CD14-positive monocyte (primary cell): ENCODE data around the gene GPHN. TPM values are rescaled to one million over a fixed set of nuclear protein-coding genes. Genes with fewer than 3 reads are reported as not detected.

Experiments
- DNase-seq, 3 donors: peaks; one replicate each; pipeline ENCODE4 v3.0.0-alpha.2; 2011 to 2022
- H2AFZ ChIP-seq: 2 replicates; pipeline ENCODE4 v1.6.0; 2012; ENCODE audit warnings: mild to moderate bottlenecking, low read depth, low read length, inconsistent platforms; ENCODE audit not compliant: insufficient read depth, poor library complexity, severe bottlenecking
- H3K27ac ChIP-seq, 2 donors: 1 replicate in 1 of 2; 2 replicates in 1 of 2; pipeline ENCODE4 v1.5.1; 2012 to 2013; ENCODE audit warnings: low read length in 2 of 2, control low read depth in 1 of 2, inconsistent platforms in 1 of 2, low read depth in 1 of 2, mild to moderate bottlenecking in 1 of 2
- H3K27me3 ChIP-seq, 2 donors: one replicate each; pipeline versions ENCODE4 v1.6.0 to v1.6.1; 2011 to 2013; ENCODE audit warnings: low read length in 2 of 2; ENCODE audit not compliant: control insufficient read depth in 2 of 2, insufficient read depth in 2 of 2
- H3K36me3 ChIP-seq, 2 donors: replicated peaks in 1 of 2; 1 replicate in 1 of 2; 2 replicates in 1 of 2; pipeline versions ENCODE4 v1.5.1 to v1.6.1; 2012 to 2013; ENCODE audit warnings: low read length in 2 of 2, control low read depth in 1 of 2, inconsistent platforms in 1 of 2, mild to moderate bottlenecking in 1 of 2; ENCODE audit not compliant: insufficient read depth in 2 of 2, control insufficient read depth in 1 of 2
- H3K4me1 ChIP-seq, 2 donors: 1 replicate in 1 of 2; 2 replicates in 1 of 2; pipeline versions ENCODE4 v1.5.1 to v1.6.1; 2012 to 2013; ENCODE audit warnings: low read length in 2 of 2, control low read depth in 1 of 2, inconsistent platforms in 1 of 2, mild to moderate bottlenecking in 1 of 2, moderate library complexity in 1 of 2; ENCODE audit not compliant: insufficient read depth in 2 of 2, control insufficient read depth in 1 of 2
- H3K4me2 ChIP-seq: replicated peaks from 2 replicates; pipeline ENCODE3; 2012; ENCODE audit warnings: low read length, moderate library complexity, mild to moderate bottlenecking; ENCODE audit not compliant: poor library complexity, severe bottlenecking; ENCODE audit errors: extremely low read depth
- H3K4me3 ChIP-seq, 3 experiments: fragments of 200-600 bp in 1 of 3; sonication (generic) in 1 of 3; replicated peaks in 1 of 3; 1 replicate in 2 of 3; 2 replicates in 1 of 3; pipeline ENCODE4 v1.5.1; 2011 to 2013; ENCODE audit warnings: low read length in 3 of 3, mild to moderate bottlenecking in 3 of 3, control low read depth in 2 of 3, low read depth in 2 of 3, inconsistent platforms in 1 of 3, moderate library complexity in 1 of 3
- H3K79me2 ChIP-seq: 2 replicates; pipeline ENCODE4 v1.6.0; 2012; ENCODE audit warnings: mild to moderate bottlenecking, control low read depth, inconsistent platforms, low read length, moderate library complexity; ENCODE audit not compliant: insufficient read depth
- H3K9ac ChIP-seq: 2 replicates; pipeline ENCODE4 v1.6.0; 2017; ENCODE audit warnings: low read length, mild to moderate bottlenecking; ENCODE audit not compliant: insufficient read depth, poor library complexity, severe bottlenecking
- H3K9me3 ChIP-seq, 2 donors: replicated peaks in 1 of 2; 1 replicate in 1 of 2; 2 replicates in 1 of 2; pipeline versions ENCODE4 v1.5.1 to v1.6.1; 2012 to 2013; ENCODE audit warnings: low read length in 2 of 2, control low read depth in 1 of 2; ENCODE audit not compliant: control insufficient read depth in 1 of 2, insufficient read depth in 1 of 2
- H4K20me1 ChIP-seq: 2 replicates; pipeline ENCODE4 v1.6.0; 2012; ENCODE audit warnings: mild to moderate bottlenecking, low read length, control low read depth, moderate library complexity; ENCODE audit not compliant: insufficient read depth
- H3K27ac Mint-ChIP-seq, 7 donors: one replicate each; pipeline ENCODE4 v1.8.0; 2020; ENCODE audit warnings: mild to moderate bottlenecking in 7 of 7, mixed read lengths in 7 of 7, moderate library complexity in 6 of 7, inconsistent platforms in 2 of 7
- H3K27me3 Mint-ChIP-seq, 3 donors: one replicate each; pipeline ENCODE4 v1.8.0; 2021 to 2022; ENCODE audit warnings: low read depth in 3 of 3, mild to moderate bottlenecking in 3 of 3, mixed read lengths in 3 of 3, moderate library complexity in 3 of 3, inconsistent platforms in 1 of 3
- H3K36me3 Mint-ChIP-seq, 2 donors: one replicate each; pipeline ENCODE4 v1.8.0; 2020; ENCODE audit warnings: mixed read lengths in 2 of 2, inconsistent platforms in 1 of 2, mild to moderate bottlenecking in 1 of 2
- H3K4me1 Mint-ChIP-seq: one replicate; pipeline ENCODE4 v1.8.0; 2020; ENCODE audit warnings: mild to moderate bottlenecking, mixed read lengths
- H3K4me3 Mint-ChIP-seq, 2 donors: one replicate each; pipeline ENCODE4 v1.8.0; 2020; ENCODE audit warnings: mild to moderate bottlenecking in 2 of 2, mixed read lengths in 2 of 2, moderate library complexity in 1 of 2
- H3K9me3 Mint-ChIP-seq, 7 donors: one replicate each; pipeline ENCODE4 v1.8.0; 2020 to 2022; ENCODE audit warnings: mixed read lengths in 7 of 7, mild to moderate bottlenecking in 6 of 7, moderate library complexity in 6 of 7, inconsistent platforms in 2 of 7
- CTCF ChIP-seq: fragments of 200-600 bp; IDR thresholded peaks from one replicate; pipeline ENCODE4 v1.8.0; 2022; ENCODE audit warnings: antibody characterized with exemption, mild to moderate bottlenecking
- WGBS: methylation state at CpG from one replicate; pipeline ENCODE4 v1.1.5; 2013; ENCODE audit warnings: missing lambda C conversion rate; ENCODE audit not compliant: insufficient coverage; 5-methylcytosine and 5-hydroxymethylcytosine counted together
- intact Hi-C, 2 donors: fragments of 100-400 bp; cut with micrococcal nuclease; formaldehyde crosslinking; loops; one replicate each; pipeline versions ENCODE4 v1.15.0 to v1.15.1; 2023
- polyA plus RNA-seq, 3 donors: library from polyadenylated mRNA; depleted of rRNA in 1 of 3; unstranded in 2 of 3; stranded (reverse) in 1 of 3; fragments of 300-500 nt in 2 of 3; fragments of >200 nt in 1 of 3; fragmentation: Illumina TruSeq in 2 of 3; gene quantifications; 1 replicate in 2 of 3; 2 replicates in 1 of 3; pipeline ENCODE4 v1.2.3, GENCODE V29; 2012 to 2021

GPHN gene
- polyA plus RNA-seq, 3 donors = 1.9 to 3.1 (median 3.0) TPM

GRCh38 chr14:66643344-66643743 is 135.4 kb downstream of the GPHN start:
- H4K20me1 ChIP-seq = no peaks in the 10 kb centered on the region
- intact Hi-C loops = no loop called here
- no peaks in the 10 kb centered on the region for H3K4me1 ChIP-seq
- no peaks in the 10 kb centered on the region for H3K9me3 ChIP-seq
- no peaks in the 10 kb centered on the region for H3K79me2 ChIP-seq
- no peaks in the 10 kb centered on the region for H3K27me3 ChIP-seq
- H3K4me2 ChIP-seq = no peak overlapping the region
- TF ChIP-seq CTCF = no peak
- Mint-ChIP-seq H3K4me3 (no peak overlapping the region), H3K9me3 (peaks cover 0 to 2% (median 0%) of the 10 kb centered on the region in 7 donors), H3K36me3 (no peaks in the 10 kb centered on the region), H3K4me1 (no peaks in the 10 kb centered on the region), H3K27me3 (no peaks in the 10 kb centered on the region), H3K27ac (no peak overlapping the region)
- no peak for DNase-seq
- no peaks in the 10 kb centered on the region for H3K36me3 ChIP-seq
- H3K4me3 ChIP-seq = no peak overlapping the region
- H3K9ac ChIP-seq = no peak overlapping the region
- no peak overlapping the region for H3K27ac ChIP-seq
- H2AFZ ChIP-seq = no peak overlapping the region

- no peak overlapping the region for H3K27ac Mint-ChIP-seq
- H3K27me3 Mint-ChIP-seq = no peaks in the 10 kb centered on the region
- H3K27me3 ChIP-seq = no peaks in the 10 kb centered on the region
- H3K4me1 ChIP-seq = no peaks in the 10 kb centered on the region
- no peaks in the 10 kb centered on the region for H3K4me1 Mint-ChIP-seq
- no peak for TF ChIP-seq CTCF
- no peak overlapping the region for H3K4me3 ChIP-seq
- H4K20me1 ChIP-seq = no peaks in the 10 kb centered on the region
- no peaks in the 10 kb centered on the region for H3K36me3 Mint-ChIP-seq
- no peaks in the 10 kb centered on the region for H3K9me3 ChIP-seq
- H3K9ac ChIP-seq = no peak overlapping the region
- no peaks in the 10 kb centered on the region for H3K36me3 ChIP-seq
- no peak overlapping the region for H3K27ac ChIP-seq
- H3K4me3 Mint-ChIP-seq = no peak overlapping the region
- H3K4me2 ChIP-seq = no peak overlapping the region
- no peak for DNase-seq
- intact Hi-C loops = no loop called here
- H3K79me2 ChIP-seq = no peaks in the 10 kb centered on the region
- H3K9me3 Mint-ChIP-seq = peaks cover 0 to 2% (median 0%) of the 10 kb centered on the region in 7 donors
- WGBS = no CpG with 5 or more reads among the region's 1 CpG
- H2AFZ ChIP-seq = no peak overlapping the region
Observed at GRCh38 chr14:66645716-66646115, 137.8 kb downstream of the GPHN start.
